AG08395 (cell line): ENCODE data around the gene DDX1.

Experiments used
- DNase-seq: peaks from one replicate; pipeline ENCODE4 v3.0.0; 2012; ENCODE audit warnings: mixed read lengths, low spot score

The DDX1 gene

GRCh38 chr2:15630121-15630977 is 38.7 kb downstream of the DDX1 start:
- DNase-seq: no peak

GRCh38 chr2:15630978-15631719 is 39.5 kb downstream of the DDX1 start:
- DNase-seq: no peak

GRCh38 chr2:15631883-15632282 is 40.2 kb downstream of the DDX1 start:
- no peak for DNase-seq

GRCh38 chr2:15633043-15633970 is 41.6 kb downstream of the DDX1 start:
- no peak for DNase-seq

- DNase-seq: no peak
These were observed 42.3 kb downstream of the DDX1 start for GRCh38 chr2:15633971-15634346.

- peak; percentile 48 for DNase-seq
These were observed 43.3 kb downstream of the DDX1 start for GRCh38 chr2:15634846-15635490.

GRCh38 chr2:15636972-15637785 is 45.5 kb downstream of the DDX1 start:
- peak; percentile 84 for DNase-seq

- peak; percentile 67 for DNase-seq
These were observed 47.1 kb downstream of the DDX1 start for GRCh38 chr2:15638720-15639119.

- no peak for DNase-seq
These were observed 47.9 kb downstream of the DDX1 start for GRCh38 chr2:15639323-15640251.

GRCh38 chr2:15640261-15640711 is 48.6 kb downstream of the DDX1 start:
- DNase-seq: peak; percentile 30

- DNase-seq: no peak
These were observed 49.1 kb downstream of the DDX1 start for GRCh38 chr2:15640784-15641183.

- DNase-seq: no peak
These were observed 49.9 kb downstream of the DDX1 start for GRCh38 chr2:15641530-15641982.

- no peak for DNase-seq
These were observed 50.5 kb downstream of the DDX1 start for GRCh38 chr2:15642011-15642814.

GRCh38 chr2:15642815-15643500 is 51.3 kb downstream of the DDX1 start:
- no peak for DNase-seq

GRCh38 chr2:15643791-15644585 is 52.3 kb downstream of the DDX1 start:
- no peak for DNase-seq

GRCh38 chr2:15645300-15645699 is 53.6 kb downstream of the DDX1 start:
- no peak for DNase-seq

GRCh38 chr2:15645720-15646385 is 54.2 kb downstream of the DDX1 start:
- no peak for DNase-seq
